ENCODE data around the gene KREMEN2.

GRCh38 chr16:3012246-3012645 lies 48.2 kb downstream of the KREMEN2 start:
- TF ChIP-seq POLR2AphosphoS5 (IDR thresholded peaks at IDR 0.05; ENCODE audit: low read depth, low read length): no peak
- no peak for TF ChIP-seq TAF1 (IDR thresholded peaks at IDR 0.05; ENCODE audit: low read depth, low read length)

Data from GM12891 (cell line).